T-helper 17 cell (primary cell): ENCODE measurements around the gene SSR1. TPM values are rescaled to one million over a fixed set of nuclear protein-coding genes. Genes with fewer than 3 reads are reported as not detected.

Experiments
- ATAC-seq: fragments of 150-1000 bp; cut with Tn5 transposase; 2 replicates; pipeline ENCODE4 v1.10.0; 2021; ENCODE audit warnings: mild to moderate bottlenecking, moderate library complexity
- DNase-seq, 3 donors: peaks; one replicate each; pipeline versions ENCODE4 v3.0.0 to v3.0.0-alpha.2; 2020 to 2021
- H3K9me3 ChIP-seq: one replicate; pipeline ENCODE4 v1.7.0; 2013; ENCODE audit warnings: low read length, mild to moderate bottlenecking; ENCODE audit not compliant: control insufficient read depth, poor library complexity, severe bottlenecking
- H3K27ac Mint-ChIP-seq: one replicate; pipeline ENCODE4 v1.8.0; 2022; ENCODE audit warnings: mild to moderate bottlenecking, moderate library complexity, mixed read lengths
- H3K27me3 Mint-ChIP-seq: one replicate; pipeline ENCODE4 v1.8.0; 2022; ENCODE audit warnings: mixed read lengths
- H3K36me3 Mint-ChIP-seq: one replicate; pipeline ENCODE4 v1.8.0; 2022; ENCODE audit warnings: low read depth, mixed read lengths
- H3K4me1 Mint-ChIP-seq: one replicate; pipeline ENCODE4 v1.8.0; 2022; ENCODE audit warnings: mild to moderate bottlenecking, mixed read lengths
- H3K4me3 Mint-ChIP-seq: one replicate; pipeline ENCODE4 v1.8.0; 2022; ENCODE audit warnings: mild to moderate bottlenecking, moderate library complexity, mixed read lengths
- total RNA-seq, 4 donors: library from RNA in 2 of 4; stranded (reverse) in 2 of 4; gene quantifications; one replicate each; pipeline ENCODE4 v1.2.3 and lab custom pipeline; 2022 to 2026

SSR1 gene
- total RNA-seq, 2 donors from 2014 or later, result 80.4 to 96.1 TPM

- ATAC-seq (no peak), DNase-seq (no peak)
- Mint-ChIP-seq H3K4me1 (peaks cover 5% of the 10 kb centered on the region), H3K4me3 (no peak overlapping the region), H3K27ac (no peak overlapping the region), H3K36me3 (peaks cover 2% of the 10 kb centered on the region), H3K27me3 (peaks cover 12% of the 10 kb centered on the region)
- H3K9me3 ChIP-seq, result no peaks in the 10 kb centered on the region
These were observed 57.8 kb downstream of the SSR1 start for GRCh38 chr6:7254980-7255835.

GRCh38 chr6:7252390-7252789 is 60.6 kb downstream of the SSR1 start:
- ATAC-seq, result no peak
- Mint-ChIP-seq H3K27me3 (no peaks in the 10 kb centered on the region), H3K4me3 (no peak overlapping the region), H3K4me1 (no peaks in the 10 kb centered on the region), H3K36me3 (peaks cover 3% of the 10 kb centered on the region), H3K27ac (no peak overlapping the region)
- no peaks in the 10 kb centered on the region for H3K9me3 ChIP-seq
- no peak for DNase-seq

- ATAC-seq (no peak), DNase-seq (no peak)
- Mint-ChIP-seq H3K27ac (no peak overlapping the region), H3K36me3 (peaks cover 3% of the 10 kb centered on the region), H3K4me3 (no peak overlapping the region), H3K4me1 (no peaks in the 10 kb centered on the region), H3K27me3 (no peaks in the 10 kb centered on the region)
- no peaks in the 10 kb centered on the region for H3K9me3 ChIP-seq
These were observed 61.2 kb downstream of the SSR1 start for GRCh38 chr6:7251646-7252260.

- no peak for DNase-seq
- Mint-ChIP-seq H3K27me3 (no peaks in the 10 kb centered on the region), H3K4me3 (no peak overlapping the region), H3K4me1 (no peaks in the 10 kb centered on the region), H3K36me3 (peaks cover 3% of the 10 kb centered on the region), H3K27ac (no peak overlapping the region)
- no peak for ATAC-seq
- no peaks in the 10 kb centered on the region for H3K9me3 ChIP-seq
These were observed 62.2 kb downstream of the SSR1 start for GRCh38 chr6:7250812-7251211.

GRCh38 chr6:7249946-7250643 is 62.9 kb downstream of the SSR1 start:
- ATAC-seq (no peak), DNase-seq (no peak)
- peaks cover 3% of the 10 kb centered on the region for H3K36me3 Mint-ChIP-seq
- no peak overlapping the region for H3K27ac Mint-ChIP-seq
- no peaks in the 10 kb centered on the region for H3K9me3 ChIP-seq
- no peak overlapping the region for H3K4me3 Mint-ChIP-seq
- H3K27me3 Mint-ChIP-seq, result no peaks in the 10 kb centered on the region
- no peaks in the 10 kb centered on the region for H3K4me1 Mint-ChIP-seq

- H3K4me3 Mint-ChIP-seq, result no peak overlapping the region
- no peak for DNase-seq
- no peaks in the 10 kb centered on the region for H3K27me3 Mint-ChIP-seq
- H3K4me1 Mint-ChIP-seq, result no peaks in the 10 kb centered on the region
- no peak overlapping the region for H3K27ac Mint-ChIP-seq
- H3K9me3 ChIP-seq, result no peaks in the 10 kb centered on the region
- no peak for ATAC-seq
- H3K36me3 Mint-ChIP-seq, result peaks cover 3% of the 10 kb centered on the region
These were observed 63.6 kb downstream of the SSR1 start for GRCh38 chr6:7249391-7249790.

DNA sequence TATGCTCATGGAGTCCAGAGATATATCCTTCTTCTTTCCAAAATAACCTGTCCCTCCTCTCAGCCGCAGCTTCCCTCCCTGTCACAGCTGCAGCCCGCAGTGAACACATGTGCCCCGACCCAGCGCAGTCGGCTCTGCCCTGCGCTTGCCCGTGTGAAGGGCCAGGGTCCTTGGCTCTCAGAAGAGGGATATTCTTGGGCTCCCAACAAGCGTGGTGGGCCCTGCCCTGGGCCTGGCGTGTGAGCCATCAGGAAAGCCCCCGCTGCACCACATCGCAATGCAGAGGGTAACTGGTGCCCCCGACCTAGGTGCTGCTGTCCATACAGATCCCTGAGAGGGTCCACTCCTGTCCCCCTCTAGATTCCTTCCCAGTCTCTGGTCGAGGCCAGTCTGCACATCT is 65.2 kb downstream of the SSR1 start:
- H3K4me3 Mint-ChIP-seq, result no peak overlapping the region
- DNase-seq (no peak), ATAC-seq (no peak)
- H3K27me3 Mint-ChIP-seq, result no peaks in the 10 kb centered on the region
- peaks cover 6% of the 10 kb centered on the region for H3K4me1 Mint-ChIP-seq
- H3K27ac Mint-ChIP-seq, result no peak overlapping the region
- H3K36me3 Mint-ChIP-seq, result peaks cover 3% of the 10 kb centered on the region
- no peaks in the 10 kb centered on the region for H3K9me3 ChIP-seq

- ATAC-seq (no peak), DNase-seq (no peak)
- Mint-ChIP-seq H3K36me3 (peaks cover 3% of the 10 kb centered on the region), H3K27ac (no peak overlapping the region), H3K27me3 (no peaks in the 10 kb centered on the region), H3K4me3 (no peak overlapping the region), H3K4me1 (peaks cover 9% of the 10 kb centered on the region)
- no peaks in the 10 kb centered on the region for H3K9me3 ChIP-seq
These were observed 65.9 kb downstream of the SSR1 start for GRCh38 chr6:7247179-7247456.

- DNase-seq (no peak), ATAC-seq (no peak)
- H3K27me3 Mint-ChIP-seq, result no peaks in the 10 kb centered on the region
- no peaks in the 10 kb centered on the region for H3K9me3 ChIP-seq
- peaks cover 9% of the 10 kb centered on the region for H3K4me1 Mint-ChIP-seq
- no peak overlapping the region for H3K27ac Mint-ChIP-seq
- peaks cover 3% of the 10 kb centered on the region for H3K36me3 Mint-ChIP-seq
- H3K4me3 Mint-ChIP-seq, result no peak overlapping the region
These were observed 66.4 kb downstream of the SSR1 start for GRCh38 chr6:7246401-7247178.

DNA sequence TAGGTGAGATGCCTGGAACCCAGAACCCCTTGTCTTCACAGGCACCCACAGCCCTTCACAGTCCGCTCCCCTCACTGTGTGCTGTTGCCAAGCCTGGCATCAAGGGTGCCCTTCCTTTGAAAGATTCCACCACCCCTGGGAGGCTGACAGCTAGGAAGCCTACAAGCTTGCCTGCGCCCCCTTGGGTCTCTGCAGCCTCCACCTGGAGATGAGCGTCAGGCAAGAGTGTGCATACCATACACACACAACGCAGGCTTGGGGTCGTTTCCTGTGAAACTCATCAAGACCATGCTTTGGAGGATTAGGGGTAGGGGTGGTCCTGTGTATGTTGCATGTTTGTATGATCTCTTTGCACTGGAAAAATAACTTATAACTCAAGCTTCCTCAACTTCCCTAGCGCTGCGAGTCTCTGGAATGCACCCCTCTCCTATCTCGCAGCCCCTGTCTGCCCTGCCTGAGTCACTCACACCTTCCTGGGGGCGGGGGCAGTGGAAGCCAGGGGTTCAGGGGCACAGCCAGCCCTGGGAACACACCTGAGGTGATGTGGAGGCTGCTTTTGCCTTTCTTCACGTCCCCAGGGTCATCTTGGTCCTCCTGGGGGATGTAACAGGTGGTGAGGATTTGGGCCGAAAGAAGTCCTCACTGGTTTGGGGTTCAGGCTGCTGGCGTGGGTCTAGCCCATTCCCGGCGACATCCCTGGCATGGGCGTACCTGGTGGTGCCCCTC is 67.2 kb downstream of the SSR1 start:
- DNase-seq (no peak), ATAC-seq (no peak)
- Mint-ChIP-seq H3K4me1 (peaks cover 13% of the 10 kb centered on the region), H3K27me3 (no peaks in the 10 kb centered on the region), H3K36me3 (peaks cover 5% of the 10 kb centered on the region), H3K4me3 (no peak overlapping the region), H3K27ac (no peak overlapping the region)
- no peaks in the 10 kb centered on the region for H3K9me3 ChIP-seq

DNA sequence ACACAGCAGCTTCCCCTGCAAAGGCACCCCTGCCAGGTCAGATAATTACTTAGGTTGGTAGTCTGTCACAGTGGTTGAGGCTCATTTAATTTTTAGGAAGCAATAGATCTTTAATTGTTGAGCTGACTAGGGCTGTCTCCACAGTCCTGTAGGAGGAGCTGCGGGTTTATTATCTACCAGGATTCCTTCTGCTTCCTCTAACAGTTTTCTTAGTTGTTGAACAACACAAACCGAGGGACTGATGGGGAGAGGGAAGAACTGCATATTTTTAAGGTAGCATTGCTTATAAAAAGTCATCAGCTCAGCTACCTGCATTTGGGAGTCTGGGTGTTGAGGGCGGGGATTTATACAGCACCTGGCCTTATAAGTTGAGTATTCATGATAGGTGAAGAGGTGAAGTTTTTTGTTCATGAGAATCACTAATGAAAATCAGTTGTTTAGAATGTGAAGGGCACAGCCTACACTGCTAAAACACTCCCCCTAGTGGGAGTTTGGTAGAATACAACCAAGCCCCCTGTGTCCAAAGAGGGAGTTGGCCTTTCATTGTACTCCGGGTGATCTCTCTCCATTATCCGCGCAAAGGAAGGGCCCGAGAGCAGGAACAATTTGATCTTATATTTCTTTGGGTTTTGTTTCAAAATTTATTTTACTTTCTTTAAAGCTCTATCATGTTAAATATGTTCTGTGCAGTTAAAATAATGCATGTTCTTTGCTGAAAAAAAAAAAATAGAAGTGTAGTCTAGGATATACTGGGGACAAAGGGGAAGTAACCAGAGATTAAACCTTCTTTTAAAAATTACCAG is 69.6 kb downstream of the SSR1 start:
- H3K36me3 Mint-ChIP-seq, result peaks cover 2% of the 10 kb centered on the region
- no peaks in the 10 kb centered on the region for H3K27me3 Mint-ChIP-seq
- ATAC-seq, result peak; percentile 83
- no peaks in the 10 kb centered on the region for H3K9me3 ChIP-seq
- peak in 1 of 3 donors; percentile 30 for DNase-seq
- H3K4me1 Mint-ChIP-seq, result peaks cover 19% of the 10 kb centered on the region
- peak overlapping the region; percentile 25 for H3K4me3 Mint-ChIP-seq
- peak overlapping the region; percentile 65 for H3K27ac Mint-ChIP-seq

GRCh38 chr6:7242835-7243178 is 70.2 kb downstream of the SSR1 start:
- no peaks in the 10 kb centered on the region for H3K9me3 ChIP-seq
- ATAC-seq (no peak), DNase-seq (no peak)
- peaks cover 2% of the 10 kb centered on the region for H3K36me3 Mint-ChIP-seq
- no peaks in the 10 kb centered on the region for H3K27me3 Mint-ChIP-seq
- H3K4me1 Mint-ChIP-seq, result peaks cover 19% of the 10 kb centered on the region
- peak overlapping the region; percentile 65 for H3K27ac Mint-ChIP-seq
- no peak overlapping the region for H3K4me3 Mint-ChIP-seq
